Activated T-cell treated with anti-CD3 and anti-CD28 coated beads, Interleukin-2, amount 50 U/mL, for 1 hour (primary cell): ENCODE results near the gene PLCG2.
"Not testable (repeated sequence)": the region's sequence is repeated elsewhere in the genome, so short reads cannot be mapped to it uniquely, and the experiment has no call there.

Experiments used
- DNase-seq: peaks from one replicate; pipeline ENCODE4 v3.0.0-alpha.2; 2020

The PLCG2 gene

DNA sequence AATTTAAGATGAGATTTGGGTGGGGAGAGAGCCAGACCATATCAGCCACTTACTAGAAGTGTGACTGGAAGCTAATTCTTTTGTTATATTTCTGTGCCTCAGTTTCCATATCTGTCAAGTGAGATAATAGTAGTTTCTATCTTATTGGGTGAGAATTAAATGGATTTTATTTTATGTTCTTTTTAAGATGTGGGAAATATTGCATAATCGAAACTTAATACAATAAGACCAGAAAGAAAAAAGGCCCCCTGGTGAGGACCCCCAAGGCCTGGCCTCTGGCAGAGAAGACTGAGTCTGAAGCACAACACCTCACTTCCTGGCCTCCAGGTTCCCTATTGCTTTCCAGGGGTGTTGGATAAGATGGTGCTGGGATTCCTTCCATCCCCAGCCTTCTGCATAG, 13.7 kb downstream of the PLCG2 start:
- no peak for DNase-seq

DNA sequence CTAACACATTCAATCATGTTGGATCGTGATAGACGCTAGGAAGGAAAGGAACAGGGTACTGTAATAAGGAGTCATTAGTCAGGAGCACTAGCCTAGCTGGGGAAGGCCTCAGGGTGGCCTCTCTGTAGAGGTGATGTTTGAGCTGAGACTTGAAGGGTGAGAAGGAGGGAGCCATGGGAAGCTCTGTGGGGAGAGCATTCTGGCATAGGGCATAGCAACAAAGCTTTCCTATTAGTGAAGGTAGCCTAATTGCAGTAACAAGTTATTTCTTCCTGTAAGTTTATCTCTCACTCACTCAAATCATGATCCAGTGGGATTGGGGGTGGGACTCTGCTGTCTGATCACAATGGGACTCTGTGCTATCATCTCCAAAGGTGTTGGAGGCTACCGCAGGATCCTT, 16.1 kb downstream of the PLCG2 start:
- no peak for DNase-seq

DNA sequence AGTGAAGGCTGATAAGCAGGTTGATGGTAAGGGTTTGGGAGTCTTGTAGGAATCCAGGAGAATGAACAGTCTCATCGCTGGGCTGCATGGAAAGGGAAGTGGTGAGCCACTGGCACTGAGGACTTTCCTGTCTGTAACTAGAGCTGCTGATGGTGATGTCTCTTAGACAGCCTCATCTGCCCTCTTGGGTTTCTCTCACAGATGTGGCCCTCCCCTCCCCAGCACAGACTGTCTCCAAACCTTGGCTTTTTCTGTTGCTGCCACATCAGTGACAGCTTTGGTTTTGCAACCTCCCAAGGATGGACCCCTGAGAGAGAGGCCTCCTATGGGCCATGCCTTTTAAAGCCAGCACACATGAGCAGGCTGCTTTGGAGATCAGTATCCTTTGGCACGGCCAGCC, 16.9 kb downstream of the PLCG2 start:
- DNase-seq: no peak

DNA sequence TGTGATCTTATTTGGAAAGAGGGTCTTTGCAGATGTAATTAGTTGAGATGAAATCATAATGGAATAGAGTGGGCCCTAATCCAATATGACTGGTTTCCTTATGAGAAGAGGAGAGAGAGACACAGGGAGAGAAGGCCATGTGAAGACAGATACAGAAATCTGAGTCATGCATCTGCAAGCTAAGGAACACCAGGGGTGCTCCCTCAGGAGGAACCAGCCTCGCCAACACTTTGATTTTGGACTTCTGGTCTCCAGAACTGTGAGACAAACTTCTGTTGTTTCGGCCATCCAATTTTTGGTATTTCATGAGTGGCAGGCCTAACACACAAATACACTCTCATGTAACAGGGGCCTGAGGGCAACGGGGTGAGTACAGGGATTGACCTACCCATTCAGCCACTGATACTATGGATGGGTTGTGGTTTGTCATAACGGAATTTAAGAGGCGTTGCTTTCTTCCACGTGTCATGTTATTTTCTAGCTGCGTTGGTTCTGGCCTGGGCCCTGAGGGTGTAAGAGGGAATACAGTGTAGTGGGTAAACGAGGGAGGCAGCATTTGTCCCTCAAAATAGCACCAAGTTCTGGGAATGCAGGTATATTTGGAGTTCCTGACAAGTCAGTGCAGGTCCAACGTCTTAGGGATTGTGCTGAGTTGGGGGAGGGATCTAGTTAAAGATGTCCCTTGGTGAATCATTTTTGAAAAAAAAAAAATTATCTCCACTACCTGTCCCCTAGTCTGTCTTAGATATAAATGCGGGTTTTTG, 17.7 kb downstream of the PLCG2 start:
- DNase-seq: no peak

GRCh38 chr16:81797443-81797842, 18.4 kb downstream of the PLCG2 start:
- DNase-seq: no peak

DNA sequence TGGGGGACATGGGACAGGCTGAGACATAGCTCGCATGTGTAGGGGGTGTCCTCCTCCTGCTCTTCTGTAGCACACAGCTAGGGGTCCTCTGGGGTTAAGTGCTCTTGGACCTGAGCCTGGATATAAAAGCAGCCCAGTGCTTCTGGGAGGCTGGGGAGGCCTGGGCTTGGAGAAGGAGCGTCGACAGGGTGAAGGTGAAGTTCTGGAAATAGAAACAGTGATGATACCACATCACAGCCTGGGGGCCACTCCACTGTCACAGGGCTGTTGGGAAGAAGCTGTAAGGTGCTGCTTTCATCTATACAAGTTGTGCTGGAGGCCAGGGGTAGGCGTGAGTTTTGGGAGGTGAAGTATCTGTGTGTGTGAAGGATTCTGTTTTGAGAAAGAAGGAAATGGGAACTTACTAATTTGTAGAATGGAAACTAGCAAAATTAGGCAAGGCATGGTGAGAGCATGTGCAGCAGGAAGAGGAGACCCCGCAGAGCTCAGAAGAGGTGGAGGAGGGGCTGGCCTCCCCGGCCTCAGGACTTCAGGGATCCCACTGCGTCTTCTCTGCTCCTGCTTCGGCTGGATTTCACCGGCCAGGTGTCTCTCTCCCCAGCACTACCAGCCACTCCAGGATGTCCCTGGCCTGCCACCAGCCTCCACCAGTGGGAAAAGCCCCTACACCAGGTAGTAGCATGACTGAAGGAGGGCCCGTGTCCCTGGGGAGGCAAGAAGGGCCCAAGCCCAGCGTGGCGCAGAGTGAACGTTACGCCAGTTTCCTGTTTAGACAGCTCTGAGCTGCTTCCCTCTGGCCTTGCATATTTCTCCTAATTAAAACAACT, 19.4 kb downstream of the PLCG2 start:
- DNase-seq: no peak

- no peak for DNase-seq
Measured at GRCh38 chr16:81799138-81799504, 20.0 kb downstream of the PLCG2 start.

DNA sequence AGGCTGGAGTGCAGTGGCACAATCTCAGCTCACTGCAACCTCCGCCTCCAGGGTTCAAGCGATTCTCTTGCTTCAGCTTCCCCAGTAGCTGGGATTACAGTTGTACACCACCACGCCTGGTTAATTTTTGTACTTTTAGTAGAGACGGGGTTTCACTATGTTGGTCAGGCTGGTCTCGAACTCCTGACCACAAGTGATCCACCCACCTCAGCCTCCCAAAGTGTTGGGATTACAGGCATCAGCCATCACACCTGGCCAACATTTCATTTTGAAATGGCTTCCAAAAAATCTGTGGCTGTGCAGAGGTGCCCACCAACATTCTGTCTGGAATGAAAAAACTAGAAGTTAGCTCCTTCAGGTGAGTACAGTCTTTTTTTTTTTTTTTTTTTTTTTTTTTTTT, 22.6 kb downstream of the PLCG2 start:
- not testable (repeated sequence) for DNase-seq

- DNase-seq: no peak
Measured at GRCh38 chr16:81803332-81803731, 24.2 kb downstream of the PLCG2 start.

DNA sequence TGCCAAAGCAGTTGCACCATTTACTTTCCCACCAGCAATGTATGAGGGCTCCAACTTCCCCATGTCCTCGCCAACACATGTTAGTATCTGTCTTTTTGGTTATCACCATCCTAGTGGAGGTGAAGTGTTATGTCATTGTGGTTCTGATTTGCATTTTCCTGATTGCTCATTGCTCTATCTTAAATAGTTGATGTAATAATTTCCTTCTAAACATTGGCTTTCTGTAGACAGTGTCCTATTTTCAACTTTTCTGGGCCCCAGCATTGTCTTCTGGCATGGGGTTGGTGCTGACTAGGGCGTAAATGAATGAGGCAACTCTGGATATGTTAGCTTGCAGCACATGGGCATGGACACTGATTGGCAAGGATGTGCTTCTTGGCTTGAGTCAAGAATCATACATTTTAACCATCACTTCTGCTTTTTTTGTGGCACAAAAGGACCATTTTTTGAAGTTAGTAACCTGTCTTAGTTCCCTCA, 25.1 kb downstream of the PLCG2 start:
- DNase-seq: no peak

GRCh38 chr16:81806696-81807095, 27.6 kb downstream of the PLCG2 start:
- DNase-seq: no peak

- DNase-seq: no peak
Measured at GRCh38 chr16:81807767-81808358, 28.8 kb downstream of the PLCG2 start.

DNA sequence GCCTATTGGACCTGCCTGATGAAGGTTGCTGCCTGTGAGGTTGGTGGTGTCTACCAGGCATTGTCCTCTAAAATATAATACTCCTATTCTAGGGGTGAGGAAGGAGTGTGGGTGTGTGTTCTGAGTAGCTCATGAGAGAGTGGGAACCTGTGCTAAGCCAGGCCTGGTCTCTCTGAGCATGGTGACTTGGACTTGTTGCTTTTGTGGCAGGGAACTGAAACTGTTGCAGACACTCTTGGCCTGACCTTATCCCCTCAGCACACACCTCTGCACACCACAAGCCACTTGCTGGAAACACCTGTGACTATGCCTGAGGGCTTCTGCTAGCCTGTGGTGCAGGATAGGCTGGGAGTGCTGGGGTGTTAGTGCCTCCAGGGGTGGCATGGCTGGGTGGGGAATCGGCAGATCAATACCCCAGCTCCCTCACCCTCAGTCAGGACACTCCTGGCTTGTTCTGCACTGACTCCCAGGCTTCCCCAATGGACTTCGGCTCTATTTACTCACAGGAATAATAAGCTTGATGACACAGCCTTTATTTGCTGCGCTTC, 29.9 kb downstream of the PLCG2 start:
- DNase-seq: no peak

GRCh38 chr16:81809567-81809966, 30.5 kb downstream of the PLCG2 start:
- no peak for DNase-seq

- no peak for DNase-seq
Measured at GRCh38 chr16:81810361-81810760, 31.3 kb downstream of the PLCG2 start.

GRCh38 chr16:81810894-81811538, 31.9 kb downstream of the PLCG2 start:
- DNase-seq: no peak

DNA sequence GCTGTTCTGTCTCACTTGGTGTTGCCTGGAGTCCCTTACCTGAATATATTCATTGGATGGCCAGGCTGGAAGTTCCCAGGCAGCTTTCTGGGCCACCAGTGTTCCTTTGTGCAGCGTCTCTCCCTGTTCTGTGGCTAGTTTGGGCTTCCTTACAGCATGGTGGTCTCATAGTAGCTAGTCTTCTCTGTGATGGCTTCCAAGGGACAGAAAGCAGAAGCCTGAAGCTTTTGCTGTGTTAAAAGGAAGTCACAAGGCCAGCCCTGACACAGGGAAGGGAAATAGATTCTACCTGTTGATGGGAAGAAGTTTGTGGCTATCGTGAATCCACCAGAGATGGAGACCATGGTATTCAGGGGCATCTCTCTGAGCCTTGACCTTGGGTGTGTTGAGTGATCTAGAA, 34.6 kb downstream of the PLCG2 start:
- no peak for DNase-seq

DNA sequence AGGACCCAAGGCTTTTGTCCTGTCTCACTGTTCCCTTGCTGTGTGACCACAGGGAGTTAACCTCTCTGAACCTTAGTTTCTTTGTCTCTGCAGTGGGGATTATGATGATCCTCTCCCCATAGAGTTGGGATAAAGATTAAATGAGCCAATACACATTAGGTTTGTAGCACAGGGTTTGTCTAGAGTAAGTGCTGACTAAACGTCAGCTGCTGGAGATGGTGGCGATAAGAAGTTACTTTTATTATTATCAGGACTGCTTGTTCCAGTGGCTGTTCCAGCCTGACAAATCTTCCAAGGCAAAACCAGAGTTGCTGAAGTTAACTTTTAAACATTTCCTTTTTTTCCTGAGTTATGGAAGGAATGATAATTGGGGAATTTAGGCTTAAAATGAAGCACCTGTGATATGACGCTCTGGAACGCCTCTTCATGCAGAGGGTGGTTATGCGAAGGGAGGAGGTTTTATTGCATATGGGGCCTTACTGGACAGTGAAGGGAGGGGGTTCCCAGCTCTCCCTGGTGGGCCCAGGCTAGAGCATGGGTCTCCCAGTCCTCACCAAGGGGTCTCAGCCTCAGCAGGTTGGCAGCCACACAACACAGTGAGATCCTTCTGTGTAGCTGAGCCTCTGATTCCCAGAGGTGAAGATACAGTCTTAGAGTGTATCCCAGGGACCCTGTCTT, 35.8 kb downstream of the PLCG2 start:
- no peak for DNase-seq

GRCh38 chr16:81815429-81815766, 36.3 kb downstream of the PLCG2 start:
- DNase-seq: no peak

GRCh38 chr16:81816351-81816750, 37.3 kb downstream of the PLCG2 start:
- DNase-seq: no peak

- DNase-seq: no peak
Measured at GRCh38 chr16:81816793-81817210, 37.7 kb downstream of the PLCG2 start.

DNA sequence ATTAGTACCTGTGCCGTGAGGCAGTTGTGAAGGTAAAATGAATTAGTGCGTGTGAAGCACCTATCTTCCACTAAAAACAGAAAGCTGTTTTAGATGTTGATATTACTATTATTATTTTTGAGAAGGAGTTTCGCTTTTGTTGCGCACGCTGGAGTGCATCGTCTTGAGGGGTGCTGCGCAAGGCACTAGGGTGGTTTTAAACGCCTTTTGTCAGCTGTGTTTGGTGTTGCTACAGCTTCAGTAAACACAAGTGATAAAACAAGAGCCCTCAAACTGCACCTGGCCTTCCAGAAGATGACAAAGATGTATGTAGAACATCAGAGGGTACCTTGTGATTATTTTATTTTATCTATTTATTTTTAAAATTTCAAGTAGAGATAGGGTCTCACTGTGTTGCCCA, 38.2 kb downstream of the PLCG2 start:
- no peak for DNase-seq
